Lung (tissue), 12 donors: ENCODE measurements around the gene MPHOSPH9. TPM values are rescaled to one million over a fixed set of nuclear protein-coding genes. Genes with fewer than 3 reads are reported as not detected.

Experiments used
- ATAC-seq: fragments of 200-7000 bp; cut with Tn5 transposase; one replicate; pipeline ENCODE4 v1.9.1; 2020; ENCODE audit warnings: moderate number of reproducible peaks; ENCODE audit not compliant: insufficient read depth, low FRiP score
- DNase-seq, 3 donors: peaks; one replicate each; pipeline ENCODE4 v3.0.0-alpha.2; 2013 to 2017
- H3K27ac ChIP-seq, 2 donors: one replicate each; pipeline ENCODE4 v1.5.1; 2013; ENCODE audit warnings: mild to moderate bottlenecking in 2 of 2, moderate library complexity in 2 of 2, control low read depth in 1 of 2, inconsistent platforms in 1 of 2, low read depth in 1 of 2, low read length in 1 of 2
- H3K27me3 ChIP-seq, 3 donors: one replicate each; pipeline ENCODE4 v1.5.1; 2013; ENCODE audit warnings: low read length in 2 of 3; ENCODE audit not compliant: control insufficient read depth in 3 of 3, insufficient read depth in 3 of 3
- H3K36me3 ChIP-seq, 4 donors: one replicate each; pipeline ENCODE4 v1.5.1; 2013; ENCODE audit warnings: low read length in 4 of 4, mild to moderate bottlenecking in 1 of 4, moderate library complexity in 1 of 4; ENCODE audit not compliant: control insufficient read depth in 4 of 4, insufficient read depth in 4 of 4
- H3K4me1 ChIP-seq, 5 donors: one replicate each; pipeline ENCODE4 v1.5.1; 2013; ENCODE audit warnings: low read length in 5 of 5, mild to moderate bottlenecking in 2 of 5, moderate library complexity in 1 of 5; ENCODE audit not compliant: control insufficient read depth in 5 of 5, insufficient read depth in 5 of 5
- H3K4me3 ChIP-seq: one replicate; pipeline ENCODE4 v1.5.1; 2013; ENCODE audit warnings: mild to moderate bottlenecking, control low read depth, moderate library complexity
- H3K9ac ChIP-seq, 2 donors: one replicate each; pipeline ENCODE4 v1.5.1; 2013; ENCODE audit warnings: low read length in 2 of 2, control low read depth in 1 of 2; ENCODE audit not compliant: insufficient read depth in 1 of 2
- H3K9me3 ChIP-seq, 4 donors: one replicate each; pipeline ENCODE4 v1.5.1; 2013; ENCODE audit warnings: low read length in 3 of 4, mild to moderate bottlenecking in 1 of 4, moderate library complexity in 1 of 4; ENCODE audit not compliant: control insufficient read depth in 4 of 4, insufficient read depth in 3 of 4
- CTCF ChIP-seq: IDR thresholded peaks from 2 replicates; pipeline ENCODE4 v1.5.1; 2012; ENCODE audit warnings: mild to moderate bottlenecking; ENCODE audit errors: control extremely low read depth, extremely low read depth
- whole genome bisulfite sequencing, 2 donors: extraction: QIAGEN DNeasy Blood & Tissue Kit; methylation state at CpG; one replicate each; pipeline ENCODE4 v1.1.7; 2013; 5-methylcytosine and 5-hydroxymethylcytosine counted together
- polyA plus RNA-seq, 2 donors: library from polyadenylated mRNA; stranded (reverse); fragments of 200-250 nt; gene quantifications; one replicate each; pipeline ENCODE4 v1.2.1, GENCODE V29; 2013
- total RNA-seq, 2 donors: library from RNA; depleted of rRNA in 1 of 2; stranded (reverse); fragments of >200 nt in 1 of 2; gene quantifications; one replicate each; pipeline ENCODE4 v1.2.1, GENCODE V29; 2014 to 2021
- donor health status: control.
- donor health status: control.
- donor health status: Bipolar disorder and iron deficiency.
- donor health status: healthy.
- donor health status: DM: yes; HTN: yes; CAD: no.

The MPHOSPH9 gene
- total and polyA plus RNA-seq, 4 donors, result 5.0 to 56.9 (median 12.4) TPM

GRCh38 chr12:123263196-123263817 is 30.4 kb upstream of the MPHOSPH9 start:
- DNase-seq (no peak), ATAC-seq (no peak)
- Histone ChIP-seq H3K36me3 (peaks cover 23 to 33% (median 28%) of the 10 kb centered on the region in 4 donors), H3K4me3 (no peak overlapping the region), H3K4me1 (peaks cover 0 to 8% (median 6%) of the 10 kb centered on the region in 5 donors), H3K27me3 (no peaks in the 10 kb centered on the region), H3K9me3 (no peaks in the 10 kb centered on the region), H3K9ac (no peak overlapping the region), H3K27ac (no peak overlapping the region)
- 88 to 90% methylated on average over 8 of the region's 8 CpGs for WGBS, 2 donors
- no peak for TF ChIP-seq CTCF

- 91 to 96% methylated on average over 4 of the region's 4 CpGs for WGBS, 2 donors
- Histone ChIP-seq H3K27ac (no peak overlapping the region), H3K36me3 (peaks cover 23 to 42% (median 26%) of the 10 kb centered on the region in 4 donors), H3K9ac (no peak overlapping the region), H3K9me3 (no peaks in the 10 kb centered on the region), H3K4me3 (no peak overlapping the region), H3K4me1 (no peaks in the 10 kb centered on the region), H3K27me3 (no peaks in the 10 kb centered on the region)
- no peak for TF ChIP-seq CTCF
- ATAC-seq (no peak), DNase-seq (no peak)
Observed at GRCh38 chr12:123261196-123261595, 28.3 kb upstream of the MPHOSPH9 start.

- WGBS, 2 donors, result 67 to 85% methylated on average over 9 of the region's 9 CpGs
- Histone ChIP-seq H3K36me3 (peaks cover 20 to 51% (median 25%) of the 10 kb centered on the region in 4 donors), H3K4me3 (no peak overlapping the region), H3K27ac (no peak overlapping the region), H3K4me1 (no peaks in the 10 kb centered on the region), H3K27me3 (no peaks in the 10 kb centered on the region), H3K9ac (no peak overlapping the region), H3K9me3 (no peaks in the 10 kb centered on the region)
- TF ChIP-seq CTCF, result no peak
- ATAC-seq (no peak), DNase-seq (no peak)
Observed at GRCh38 chr12:123260081-123260480, 27.1 kb upstream of the MPHOSPH9 start.

GRCh38 chr12:123258593-123258992 is 25.7 kb upstream of the MPHOSPH9 start:
- ATAC-seq (no peak), DNase-seq (no peak)
- no peaks in the 10 kb centered on the region for H3K4me1 ChIP-seq
- H3K9me3 ChIP-seq, result no peaks in the 10 kb centered on the region
- no peak overlapping the region for H3K4me3 ChIP-seq
- WGBS, 2 donors, result 68 to 92% methylated on average over 4 of the region's 4 CpGs
- no peak overlapping the region for H3K9ac ChIP-seq
- no peak overlapping the region for H3K27ac ChIP-seq
- peaks cover 27 to 58% (median 29%) of the 10 kb centered on the region in 4 donors for H3K36me3 ChIP-seq
- no peak for TF ChIP-seq CTCF
- no peaks in the 10 kb centered on the region for H3K27me3 ChIP-seq
